Panc1 (cell line): ENCODE measurements around the gene PPOX. TPM values are rescaled to one million over a fixed set of nuclear protein-coding genes. Genes with fewer than 3 reads are reported as not detected.

ENCODE experiments used
- ATAC-seq: fragments of 200-7000 bp; cut with Tn5 transposase; 2 replicates; pipeline ENCODE4 v1.9.1; 2020; ENCODE audit warnings: mild to moderate bottlenecking, moderate library complexity
- BruUV-seq: library from RNA; stranded (reverse); fragments of 400-500 nt; replicated peaks from 2 replicates; lab custom pipeline; 2021; lab: Mats Ljungman, UMichigan
- CTCF ChIA-PET: fragments of 300-600 bp; sonication (Branson Sonifier 250); formaldehyde crosslinking; loops from one replicate; lab custom pipeline; 2022; ENCODE audit warnings: antibody characterized with exemption; lab: Charles Lee
- POLR2A ChIA-PET: fragments of 300-600 bp; sonication (Branson Sonifier 250); formaldehyde crosslinking; loops from one replicate; lab custom pipeline; 2022; ENCODE audit warnings: antibody characterized with exemption; lab: Charles Lee
- DNase-seq: peaks from one replicate; pipeline ENCODE4 v3.0.0-alpha.2; 2010; ENCODE audit warnings: low read depth, low spot score
- H3K27ac ChIP-seq: 2 replicates; pipeline ENCODE4 v1.5.1; 2011; ENCODE audit warnings: mild to moderate bottlenecking, low read length, inconsistent platforms
- H3K27me3 ChIP-seq: fragments of 200-500 bp; sonication (Bioruptor generic); 2 replicates; pipeline ENCODE4 v1.6.0; 2014; ENCODE audit warnings: low read length, inconsistent platforms; ENCODE audit not compliant: control insufficient read depth, insufficient read depth
- H3K36me3 ChIP-seq: fragments of 200-500 bp; sonication (Bioruptor generic); 2 replicates; pipeline ENCODE4 v1.5.1; 2014; ENCODE audit warnings: inconsistent platforms, mild to moderate bottlenecking, low read length, moderate library complexity; ENCODE audit not compliant: control insufficient read depth, insufficient read depth
- H3K4me1 ChIP-seq: 2 replicates; pipeline ENCODE4 v1.5.1; 2011; ENCODE audit warnings: inconsistent platforms, mild to moderate bottlenecking, low read length, moderate library complexity; ENCODE audit not compliant: control insufficient read depth, insufficient read depth
- H3K4me3 ChIP-seq, 2 experiments: 2 replicates each; pipeline ENCODE4 v1.5.1; 2011 to 2012; ENCODE audit warnings: low read depth in 2 of 2, low read length in 2 of 2, mild to moderate bottlenecking in 2 of 2, inconsistent platforms in 1 of 2, moderate library complexity in 1 of 2
- H3K9me3 ChIP-seq: fragments of 200-500 bp; sonication (Bioruptor generic); 2 replicates; pipeline ENCODE4 v1.5.1; 2014; ENCODE audit warnings: low read depth, mild to moderate bottlenecking, inconsistent platforms, low read length, moderate library complexity; ENCODE audit not compliant: control insufficient read depth, insufficient read depth
- POLR2AphosphoS5 ChIP-seq: IDR thresholded peaks from 2 replicates; pipeline ENCODE4 v1.6.1; 2012; ENCODE audit warnings: mild to moderate bottlenecking, low read depth, low read length, moderate library complexity
- SIN3A ChIP-seq: IDR thresholded peaks from 2 replicates; pipeline ENCODE4 v1.6.1; 2012; ENCODE audit warnings: low read depth, mild to moderate bottlenecking, low read length, moderate library complexity, borderline replicate concordance; ENCODE audit not compliant: insufficient read depth
- TCF7L2 ChIP-seq: IDR thresholded peaks from 2 replicates; pipeline ENCODE4 v1.6.1; 2011; ENCODE audit warnings: mild to moderate bottlenecking, low read depth, low read length, inconsistent platforms
- in situ Hi-C: cut with HindIII; loops from 2 replicates; pipeline ENCODE4 v1.10.0; 2016; ENCODE audit warnings: low sequenced_read_pairs, low pct_unique_long_range_greater_than_20kb
- intact Hi-C: fragments of 100-400 bp; cut with micrococcal nuclease; formaldehyde crosslinking; loops from one replicate; pipeline ENCODE4 v1.10.0; 2022; ENCODE audit not compliant: unreplicated experiment
- total RNA-seq: library from RNA; stranded (reverse); gene quantifications from one replicate; pipeline ENCODE4 v1.2.1, GENCODE V29; 2021; ENCODE audit not compliant: unreplicated experiment
- TF ChIP-seq, protein P1 (sequence below): fragments of 450-650 bp; IDR thresholded peaks from 2 replicates; pipeline ENCODE4 v1.5.1; 2017; ENCODE audit warnings: mild to moderate bottlenecking
- TF ChIP-seq, protein P2 (sequence below), 2 experiments: IDR thresholded peaks; 2 replicates each; pipeline ENCODE4 v1.6.1; 2011 to 2012; ENCODE audit warnings: low read depth in 2 of 2, control low read depth in 1 of 2, low read length in 1 of 2, mild to moderate bottlenecking in 1 of 2, moderate library complexity in 1 of 2; ENCODE audit not compliant: insufficient read depth in 1 of 2

PPOX gene
- total RNA-seq, 1 experiment from 2014 or later = 20.6 TPM

DNA sequence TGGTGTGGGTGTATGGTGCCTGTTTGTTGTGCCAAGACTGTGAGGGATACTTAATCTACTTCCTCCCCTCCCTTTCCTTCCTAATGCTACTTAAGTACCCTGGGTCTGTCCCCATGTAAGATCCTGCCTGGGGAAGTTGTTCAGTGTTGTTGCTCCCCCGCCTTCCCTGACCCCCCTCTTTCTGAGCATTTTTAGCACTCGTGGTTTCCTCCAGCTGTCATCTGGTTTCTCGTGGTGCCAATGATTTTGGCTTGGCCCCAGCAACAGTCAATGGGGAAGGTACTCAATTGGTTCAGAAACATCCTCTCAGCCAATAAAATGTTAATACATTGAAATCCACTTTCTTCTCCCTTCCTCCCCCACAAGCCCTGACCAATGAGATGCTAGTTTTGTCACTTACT lies 19.1 kb downstream of the PPOX start:
- BruUV-seq = no TSS peak
- in situ Hi-C loops = no loop called here
- no peak overlapping the region for H3K4me3 ChIP-seq
- ChIA-PET POLR2A (no interaction called here), CTCF (no interaction called here)
- intact Hi-C loops = no loop called here
- ATAC-seq (no peak), DNase-seq (no peak)
- H3K36me3 ChIP-seq = no peaks in the 10 kb centered on the region
- H3K9me3 ChIP-seq = no peaks in the 10 kb centered on the region
- no peaks in the 10 kb centered on the region for H3K27me3 ChIP-seq
- no peak overlapping the region for H3K27ac ChIP-seq
- TF ChIP-seq, protein P1, sequence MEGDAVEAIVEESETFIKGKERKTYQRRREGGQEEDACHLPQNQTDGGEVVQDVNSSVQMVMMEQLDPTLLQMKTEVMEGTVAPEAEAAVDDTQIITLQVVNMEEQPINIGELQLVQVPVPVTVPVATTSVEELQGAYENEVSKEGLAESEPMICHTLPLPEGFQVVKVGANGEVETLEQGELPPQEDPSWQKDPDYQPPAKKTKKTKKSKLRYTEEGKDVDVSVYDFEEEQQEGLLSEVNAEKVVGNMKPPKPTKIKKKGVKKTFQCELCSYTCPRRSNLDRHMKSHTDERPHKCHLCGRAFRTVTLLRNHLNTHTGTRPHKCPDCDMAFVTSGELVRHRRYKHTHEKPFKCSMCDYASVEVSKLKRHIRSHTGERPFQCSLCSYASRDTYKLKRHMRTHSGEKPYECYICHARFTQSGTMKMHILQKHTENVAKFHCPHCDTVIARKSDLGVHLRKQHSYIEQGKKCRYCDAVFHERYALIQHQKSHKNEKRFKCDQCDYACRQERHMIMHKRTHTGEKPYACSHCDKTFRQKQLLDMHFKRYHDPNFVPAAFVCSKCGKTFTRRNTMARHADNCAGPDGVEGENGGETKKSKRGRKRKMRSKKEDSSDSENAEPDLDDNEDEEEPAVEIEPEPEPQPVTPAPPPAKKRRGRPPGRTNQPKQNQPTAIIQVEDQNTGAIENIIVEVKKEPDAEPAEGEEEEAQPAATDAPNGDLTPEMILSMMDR = no peak
- TF ChIP-seq POLR2AphosphoS5 (no peak), SIN3A (no peak), TCF7L2 (no peak)
- TF ChIP-seq, protein P2, sequence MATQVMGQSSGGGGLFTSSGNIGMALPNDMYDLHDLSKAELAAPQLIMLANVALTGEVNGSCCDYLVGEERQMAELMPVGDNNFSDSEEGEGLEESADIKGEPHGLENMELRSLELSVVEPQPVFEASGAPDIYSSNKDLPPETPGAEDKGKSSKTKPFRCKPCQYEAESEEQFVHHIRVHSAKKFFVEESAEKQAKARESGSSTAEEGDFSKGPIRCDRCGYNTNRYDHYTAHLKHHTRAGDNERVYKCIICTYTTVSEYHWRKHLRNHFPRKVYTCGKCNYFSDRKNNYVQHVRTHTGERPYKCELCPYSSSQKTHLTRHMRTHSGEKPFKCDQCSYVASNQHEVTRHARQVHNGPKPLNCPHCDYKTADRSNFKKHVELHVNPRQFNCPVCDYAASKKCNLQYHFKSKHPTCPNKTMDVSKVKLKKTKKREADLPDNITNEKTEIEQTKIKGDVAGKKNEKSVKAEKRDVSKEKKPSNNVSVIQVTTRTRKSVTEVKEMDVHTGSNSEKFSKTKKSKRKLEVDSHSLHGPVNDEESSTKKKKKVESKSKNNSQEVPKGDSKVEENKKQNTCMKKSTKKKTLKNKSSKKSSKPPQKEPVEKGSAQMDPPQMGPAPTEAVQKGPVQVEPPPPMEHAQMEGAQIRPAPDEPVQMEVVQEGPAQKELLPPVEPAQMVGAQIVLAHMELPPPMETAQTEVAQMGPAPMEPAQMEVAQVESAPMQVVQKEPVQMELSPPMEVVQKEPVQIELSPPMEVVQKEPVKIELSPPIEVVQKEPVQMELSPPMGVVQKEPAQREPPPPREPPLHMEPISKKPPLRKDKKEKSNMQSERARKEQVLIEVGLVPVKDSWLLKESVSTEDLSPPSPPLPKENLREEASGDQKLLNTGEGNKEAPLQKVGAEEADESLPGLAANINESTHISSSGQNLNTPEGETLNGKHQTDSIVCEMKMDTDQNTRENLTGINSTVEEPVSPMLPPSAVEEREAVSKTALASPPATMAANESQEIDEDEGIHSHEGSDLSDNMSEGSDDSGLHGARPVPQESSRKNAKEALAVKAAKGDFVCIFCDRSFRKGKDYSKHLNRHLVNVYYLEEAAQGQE (IDR thresholded peaks at IDR 0.05; ENCODE audit: insufficient read depth in 1 of 2, low read depth in 2 of 2, low read length in 1 of 2) = no peak
- H3K4me1 ChIP-seq = no peaks in the 10 kb centered on the region

DNA sequence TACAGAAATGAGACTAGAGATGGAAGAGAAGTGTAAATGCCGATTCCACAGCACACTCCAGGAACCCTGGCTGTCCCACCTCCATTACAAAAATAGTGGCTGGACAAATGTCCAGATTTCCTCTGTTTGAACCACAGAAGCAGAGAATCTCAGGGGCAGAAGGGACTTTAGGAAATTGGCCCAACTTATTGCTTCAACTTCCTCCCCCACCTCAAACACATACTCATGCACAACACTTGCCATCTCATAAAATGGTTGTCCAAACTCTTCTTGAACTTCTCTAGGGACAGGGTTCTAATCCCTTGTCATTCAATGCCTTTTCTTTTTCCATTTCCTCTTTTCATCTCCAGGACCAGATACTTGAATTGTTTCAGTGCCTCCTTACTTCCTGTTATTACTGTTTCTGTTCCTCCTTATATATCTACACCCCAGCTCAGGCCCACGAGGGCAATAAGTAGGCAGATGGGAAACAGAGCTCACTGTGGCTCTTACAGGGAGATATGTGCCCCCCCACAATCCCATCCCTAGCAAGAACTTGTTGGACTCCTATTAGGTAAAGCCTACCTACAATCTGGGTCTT lies 19.6 kb downstream of the PPOX start:
- Histone ChIP-seq H3K27ac (no peak overlapping the region), H3K4me3 (no peak overlapping the region), H3K9me3 (no peaks in the 10 kb centered on the region), H3K36me3 (no peaks in the 10 kb centered on the region), H3K4me1 (no peaks in the 10 kb centered on the region), H3K27me3 (no peaks in the 10 kb centered on the region)
- intact Hi-C loops = no loop called here
- no TSS peak for BruUV-seq
- in situ Hi-C loops = no loop called here
- TF ChIP-seq, protein P1 = no peak
- TF ChIP-seq TCF7L2 (no peak), SIN3A (no peak), POLR2AphosphoS5 (no peak)
- TF ChIP-seq, protein P2 (IDR thresholded peaks at IDR 0.05; ENCODE audit: insufficient read depth in 1 of 2, low read depth in 2 of 2, low read length in 1 of 2) = no peak
- DNase-seq (no peak), ATAC-seq (no peak)
- ChIA-PET CTCF (interaction anchor here (0.5 kb wide), 1 partner anchor 15 kb away, joined by 4 read pairs; no protein-coding TSS in a partner anchor), POLR2A (interaction anchor here (0.6 kb wide), 1 partner anchor 11 kb away, joined by 3 read pairs; no protein-coding TSS in a partner anchor)
